ENCODE results near the gene BSN.

- TF ChIP-seq POLR2AphosphoS5 (IDR thresholded peaks at IDR 0.05) (no peak), CTCF (IDR thresholded peaks at IDR 0.05) (no peak), POLR2A (IDR thresholded peaks at IDR 0.05) (no peak), EP300 (IDR thresholded peaks at IDR 0.05) (no peak)
Measured at GRCh38 chr3:49600781-49601180, 46.5 kb downstream of the BSN start.

All from gastroesophageal sphincter (tissue), 3 donors.